ENCODE results near the gene CCDC183.
"Not testable (repeated sequence)": the region's sequence is repeated elsewhere in the genome, so short reads cannot be mapped to it uniquely, and the experiment has no call there.

CCDC183 gene

GRCh38 chr9:136843801-136844740, 47.9 kb downstream of the CCDC183 start:
- peak; percentile 46 for TF ChIP-seq CTCF (IDR thresholded peaks at IDR 0.05; ENCODE audit: control insufficient read depth, extremely low read depth, insufficient read depth)
- not testable (repeated sequence) for DNase-seq (ENCODE audit: low read depth)
- peak overlapping the region; percentile 40 for H3K4me3 ChIP-seq (ENCODE audit: low read depth, low read length)

- DNase-seq (ENCODE audit: low read depth): no peak
- no peak overlapping the region for H3K4me3 ChIP-seq (ENCODE audit: low read depth, low read length)
- no peak for TF ChIP-seq CTCF (IDR thresholded peaks at IDR 0.05; ENCODE audit: control insufficient read depth, extremely low read depth, insufficient read depth)
Measured at GRCh38 chr9:136844761-136845464, 48.8 kb downstream of the CCDC183 start.

- no peak for TF ChIP-seq CTCF (IDR thresholded peaks at IDR 0.05; ENCODE audit: control insufficient read depth, extremely low read depth, insufficient read depth)
- DNase-seq (ENCODE audit: low read depth): no peak
- no peak overlapping the region for H3K4me3 ChIP-seq (ENCODE audit: low read depth, low read length)
Measured at GRCh38 chr9:136845465-136846260, 49.5 kb downstream of the CCDC183 start.

GRCh38 chr9:136846376-136847087, 50.4 kb downstream of the CCDC183 start:
- DNase-seq (ENCODE audit: low read depth): no peak
- no peak for TF ChIP-seq CTCF (IDR thresholded peaks at IDR 0.05; ENCODE audit: control insufficient read depth, extremely low read depth, insufficient read depth)
- no peak overlapping the region for H3K4me3 ChIP-seq (ENCODE audit: low read depth, low read length)

- TF ChIP-seq CTCF (IDR thresholded peaks at IDR 0.05; ENCODE audit: control insufficient read depth, extremely low read depth, insufficient read depth): no peak
- no peak for DNase-seq (ENCODE audit: low read depth)
- H3K4me3 ChIP-seq (ENCODE audit: low read depth, low read length): peak overlapping the region; percentile 99
Measured at GRCh38 chr9:136847088-136847825, 51.1 kb downstream of the CCDC183 start.
